ENCODE results near the gene KIAA1328. TPM values are rescaled to one million over a fixed set of nuclear protein-coding genes. Genes with fewer than 3 reads are reported as not detected.

KIAA1328 gene
- total and polyA plus RNA-seq, 9 of the 15 experiments (the other 6 are each of a cell fraction or from before 2014, with no cell fraction given), result 4.0 to 8.6 (median 7.4) TPM

GRCh38 chr18:36977121-36977520, 148.2 kb downstream of the KIAA1328 start (continued):
- no peak for TF ChIP-seq HMGN3 (IDR thresholded peaks at IDR 0.05; ENCODE audit: borderline replicate concordance, extremely low read depth, insufficient read length, low read depth, low read length)
- TF ChIP-seq PPARD (CRISPR knock-in tag; IDR thresholded peaks at IDR 0.05), result no peak
- TF ChIP-seq HDAC1 (IDR thresholded peaks at IDR 0.05), result no peak
- TF ChIP-seq HNRNPH1 (optimal IDR thresholded peaks at IDR 0.05; ENCODE audit: low read depth, low read length), result no peak

GRCh38 chr18:36993068-36993467, 164.1 kb downstream of the KIAA1328 start:
- Histone ChIP-seq H2AFZ (ENCODE audit: low read depth, low read length) (no peak overlapping the region), H3K9ac (ENCODE audit: insufficient read depth in 1 of 2, low read depth in 2 of 2, low read length in 2 of 2) (no peak overlapping the region), H3K27ac (ENCODE audit: extremely low read depth, low read depth, low read length) (no peak overlapping the region), H3K4me3 (no peak overlapping the region), H3K27me3 (ENCODE audit: control insufficient read depth in 2 of 2, insufficient read depth in 2 of 2, low read length in 2 of 2) (no peaks in the 10 kb centered on the region), H3K79me2 (ENCODE audit: control insufficient read depth, insufficient read depth, low read length) (no peaks in the 10 kb centered on the region), H3K9me3 (replicated peaks; ENCODE audit: control insufficient read depth, insufficient read depth, low read depth, low read length) (no peaks in the 10 kb centered on the region), H3K9me1 (ENCODE audit: control insufficient read depth, insufficient read depth, low read length) (no peaks in the 10 kb centered on the region), H3K4me2 (ENCODE audit: insufficient read depth, low read length) (no peak overlapping the region), H3K36me3 (ENCODE audit: control insufficient read depth, insufficient read depth, low read length) (no peaks in the 10 kb centered on the region), H4K20me1 (replicated peaks; ENCODE audit: control insufficient read depth, insufficient read depth, low read length) (no peaks in the 10 kb centered on the region), H3K4me1 (replicated peaks in 1 of 2; ENCODE audit: control insufficient read depth in 2 of 2, insufficient read depth in 2 of 2, low read length in 2 of 2) (no peaks in the 10 kb centered on the region)
- no peak for ATAC-seq
- ChIA-PET CTCF (ENCODE audit: low intra/inter-chr PET ratio) (no interaction called here), POLR2A (no interaction called here)
- in situ Hi-C loops (cut with MboI) (no loop called here), intact Hi-C loops (cut with micrococcal nuclease) (no loop called here)
- no peak for FAIRE-seq
- no TSS peak for BruUV-seq (replicated peaks)
- no peak for DNase-seq (ENCODE audit: extremely low read depth in 1 of 4, low spot score in 3 of 4)
- TF ChIP-seq ADNP (tag; IDR thresholded peaks at IDR 0.05) (no peak), CREB1 (IDR thresholded peaks at IDR 0.05) (no peak), CREB1 (CRISPR knock-in tag; IDR thresholded peaks at IDR 0.05) (no peak), POLR2H (tag; IDR thresholded peaks at IDR 0.05; ENCODE audit: low read depth) (no peak), MXI1 (IDR thresholded peaks at IDR 0.05; ENCODE audit: low read depth, low read length) (no peak), DPF2 (IDR thresholded peaks at IDR 0.05) (no peak), CBX1 (IDR thresholded peaks at IDR 0.05; ENCODE audit: low read depth) (no peak), TSHZ1 (CRISPR knock-in tag; IDR thresholded peaks at IDR 0.05) (no peak), PCBP2 (IDR thresholded peaks at IDR 0.05; ENCODE audit: low read depth, low read length, poor library complexity, severe bottlenecking) (no peak), ZSCAN29 (IDR thresholded peaks at IDR 0.05) (no peak), CBFA2T3 (IDR thresholded peaks at IDR 0.05) (no peak), ZBTB12 (CRISPR knock-in tag; IDR thresholded peaks at IDR 0.05) (no peak), MITF (IDR thresholded peaks at IDR 0.05) (no peak)

Data from K562 (cell line).